Measurements from ENCODE around the gene TPX2. TPM values are rescaled to one million over a fixed set of nuclear protein-coding genes. Genes with fewer than 3 reads are reported as not detected.

The TPX2 gene
- total RNA-seq, 2 donors from 2014 or later: 21.8 to 74.5 TPM

GRCh38 chr20:31831211-31831610 lies 92.1 kb downstream of the TPX2 start:
- TF ChIP-seq, protein P1, sequence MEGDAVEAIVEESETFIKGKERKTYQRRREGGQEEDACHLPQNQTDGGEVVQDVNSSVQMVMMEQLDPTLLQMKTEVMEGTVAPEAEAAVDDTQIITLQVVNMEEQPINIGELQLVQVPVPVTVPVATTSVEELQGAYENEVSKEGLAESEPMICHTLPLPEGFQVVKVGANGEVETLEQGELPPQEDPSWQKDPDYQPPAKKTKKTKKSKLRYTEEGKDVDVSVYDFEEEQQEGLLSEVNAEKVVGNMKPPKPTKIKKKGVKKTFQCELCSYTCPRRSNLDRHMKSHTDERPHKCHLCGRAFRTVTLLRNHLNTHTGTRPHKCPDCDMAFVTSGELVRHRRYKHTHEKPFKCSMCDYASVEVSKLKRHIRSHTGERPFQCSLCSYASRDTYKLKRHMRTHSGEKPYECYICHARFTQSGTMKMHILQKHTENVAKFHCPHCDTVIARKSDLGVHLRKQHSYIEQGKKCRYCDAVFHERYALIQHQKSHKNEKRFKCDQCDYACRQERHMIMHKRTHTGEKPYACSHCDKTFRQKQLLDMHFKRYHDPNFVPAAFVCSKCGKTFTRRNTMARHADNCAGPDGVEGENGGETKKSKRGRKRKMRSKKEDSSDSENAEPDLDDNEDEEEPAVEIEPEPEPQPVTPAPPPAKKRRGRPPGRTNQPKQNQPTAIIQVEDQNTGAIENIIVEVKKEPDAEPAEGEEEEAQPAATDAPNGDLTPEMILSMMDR (IDR thresholded peaks at IDR 0.05): no peak
- Histone ChIP-seq H3K9me3 (no peaks in the 10 kb centered on the region), H3K4me1 (no peaks in the 10 kb centered on the region), H3K36me3 (no peaks in the 10 kb centered on the region), H3K27me3 (no peaks in the 10 kb centered on the region), H3K4me3 (no peak overlapping the region), H3K27ac (no peak overlapping the region), H3K9ac (ENCODE audit: low read depth in 2 of 2, low read length in 2 of 2) (no peak overlapping the region)
- intact Hi-C loops (cut with DNase I): no loop called here
- no peak for DNase-seq

GRCh38 chr20:31831771-31832306 lies 92.7 kb downstream of the TPX2 start:
- Histone ChIP-seq H3K4me1 (no peaks in the 10 kb centered on the region), H3K27ac (no peak overlapping the region), H3K4me3 (no peak overlapping the region), H3K9me3 (no peaks in the 10 kb centered on the region), H3K36me3 (no peaks in the 10 kb centered on the region), H3K27me3 (no peaks in the 10 kb centered on the region), H3K9ac (ENCODE audit: low read depth in 2 of 2, low read length in 2 of 2) (no peak overlapping the region)
- intact Hi-C loops (cut with DNase I): no loop called here
- no peak for DNase-seq
- TF ChIP-seq, protein P1 (IDR thresholded peaks at IDR 0.05): no peak

- peak; percentile 58 for DNase-seq
- H3K4me1 ChIP-seq: no peaks in the 10 kb centered on the region
- TF ChIP-seq, protein P1 (IDR thresholded peaks at IDR 0.05): peak; percentile 60
- no peak overlapping the region for H3K9ac ChIP-seq (ENCODE audit: low read depth in 2 of 2, low read length in 2 of 2)
- H3K27me3 ChIP-seq: no peaks in the 10 kb centered on the region
- intact Hi-C loops (cut with DNase I): no loop called here
- H3K4me3 ChIP-seq: no peak overlapping the region
- no peak overlapping the region for H3K27ac ChIP-seq
- H3K9me3 ChIP-seq: no peaks in the 10 kb centered on the region
- no peaks in the 10 kb centered on the region for H3K36me3 ChIP-seq
Measured at GRCh38 chr20:31833130-31833930, 94.2 kb downstream of the TPX2 start.

DNA sequence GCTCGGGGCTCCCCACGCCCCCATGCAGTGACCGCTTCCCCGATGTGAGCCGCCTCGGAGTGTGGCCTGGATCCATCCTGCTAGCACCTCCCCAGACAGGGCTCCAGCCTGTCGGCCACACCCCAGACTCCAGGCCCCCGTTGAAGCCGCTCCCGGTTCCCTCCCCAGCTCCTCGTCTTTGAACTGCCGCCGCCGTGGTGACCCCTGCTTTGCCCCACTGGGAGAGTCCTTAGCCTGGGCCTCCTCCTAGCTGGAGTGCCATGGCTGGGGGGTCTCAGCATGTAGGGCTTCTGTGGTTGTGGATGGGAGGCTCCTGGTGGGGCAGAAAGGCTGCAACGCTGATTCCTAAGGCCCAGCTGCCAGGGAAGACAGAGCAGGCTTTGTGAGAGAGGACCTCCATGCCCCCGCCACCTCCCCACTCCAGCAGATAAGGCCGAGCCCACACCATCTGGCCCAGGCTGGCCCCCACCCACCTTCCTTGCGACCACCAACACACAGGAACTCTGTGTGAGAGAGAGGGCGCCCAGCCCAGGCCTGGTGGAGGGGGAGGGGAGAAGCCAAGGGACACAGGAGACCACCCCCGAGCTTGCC lies 94.9 kb downstream of the TPX2 start:
- DNase-seq: no peak
- Histone ChIP-seq H3K9me3 (no peaks in the 10 kb centered on the region), H3K4me1 (no peaks in the 10 kb centered on the region), H3K27ac (no peak overlapping the region), H3K27me3 (no peaks in the 10 kb centered on the region), H3K9ac (ENCODE audit: low read depth in 2 of 2, low read length in 2 of 2) (no peak overlapping the region), H3K36me3 (no peaks in the 10 kb centered on the region), H3K4me3 (no peak overlapping the region)
- TF ChIP-seq, protein P1 (IDR thresholded peaks at IDR 0.05): no peak
- intact Hi-C loops (cut with DNase I): no loop called here

- Histone ChIP-seq H3K9ac (ENCODE audit: low read depth in 2 of 2, low read length in 2 of 2) (no peak overlapping the region), H3K9me3 (no peaks in the 10 kb centered on the region), H3K4me3 (no peak overlapping the region), H3K36me3 (no peaks in the 10 kb centered on the region), H3K27me3 (no peaks in the 10 kb centered on the region), H3K27ac (no peak overlapping the region), H3K4me1 (no peaks in the 10 kb centered on the region)
- no peak for DNase-seq
- intact Hi-C loops (cut with DNase I): no loop called here
- TF ChIP-seq, protein P1 (IDR thresholded peaks at IDR 0.05): no peak
Measured at GRCh38 chr20:31835554-31835953, 96.5 kb downstream of the TPX2 start.

Data from colonic mucosa (tissue), 4 donors.